ENCODE results near the gene SYNPO2L.
"Not testable (repeated sequence)": the region's sequence is repeated elsewhere in the genome, so short reads cannot be mapped to it uniquely, and the experiment has no call there.

DNA sequence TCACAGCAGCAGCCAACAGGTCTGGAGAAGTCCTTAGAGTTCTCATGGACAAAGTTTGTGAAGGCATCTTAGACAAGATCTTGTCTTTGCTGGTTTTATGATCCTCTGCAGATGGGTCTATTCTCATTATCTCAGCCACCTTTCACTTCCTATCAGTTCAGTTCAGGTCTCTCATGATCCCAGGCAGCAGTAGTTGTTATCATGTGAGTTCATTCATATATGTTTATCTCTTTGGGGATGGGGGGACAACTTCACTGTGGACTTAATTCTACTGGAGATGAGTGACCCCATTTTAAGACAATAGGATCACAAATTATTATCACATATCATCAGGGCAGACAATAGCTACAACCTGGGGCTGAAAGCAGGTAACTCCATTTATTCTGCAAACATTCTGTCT is 48.1 kb upstream of the SYNPO2L start:
- TF ChIP-seq TAF1, POLR2AphosphoS5 (IDR thresholded peaks at IDR 0.05; ENCODE audit: low read depth, low read length): not testable (repeated sequence)

All from GM12891 (cell line).